GM12864 (cell line): ENCODE results near the gene SMYD3.
A peak's percentile ranks its signal among the peaks of the same experiment; 100 is the strongest.

Source experiments
- DNase-seq: peaks from one replicate; pipeline ENCODE4 v3.0.0-alpha.2; 2011; ENCODE audit warnings: low read depth
- H3K4me3 ChIP-seq: 2 replicates; pipeline ENCODE4 v1.5.1; 2011; ENCODE audit warnings: mild to moderate bottlenecking, low read depth, low read length, control low read depth
- TF ChIP-seq, protein P1 (sequence below): IDR thresholded peaks from 2 replicates; pipeline ENCODE4 v1.5.1; 2011; ENCODE audit warnings: low read depth, mild to moderate bottlenecking, moderate library complexity, low read length, control low read depth, inconsistent platforms; ENCODE audit errors: missing control alignments

The SMYD3 gene

DNA sequence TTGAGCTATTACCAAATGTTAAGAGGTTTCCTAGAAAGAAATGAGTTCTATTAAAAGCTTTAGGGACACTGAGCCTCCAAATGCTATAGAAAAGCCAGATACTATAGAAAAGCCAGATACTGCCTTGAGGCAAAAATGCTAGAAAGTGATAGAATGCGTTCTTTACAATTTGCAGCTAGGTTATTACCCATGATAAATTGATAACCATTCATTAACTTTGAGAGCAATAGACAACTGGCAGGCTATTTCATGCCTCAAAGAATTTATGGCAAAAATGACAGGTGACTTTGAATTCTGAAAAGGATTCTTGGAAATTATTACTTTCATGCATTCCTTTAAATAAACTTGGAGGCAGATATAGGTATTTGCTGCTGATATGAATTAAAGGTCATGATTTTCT, 51.6 kb downstream of the SMYD3 start:
- no peak for DNase-seq
- no peak overlapping the region for H3K4me3 ChIP-seq
- TF ChIP-seq, protein P1, sequence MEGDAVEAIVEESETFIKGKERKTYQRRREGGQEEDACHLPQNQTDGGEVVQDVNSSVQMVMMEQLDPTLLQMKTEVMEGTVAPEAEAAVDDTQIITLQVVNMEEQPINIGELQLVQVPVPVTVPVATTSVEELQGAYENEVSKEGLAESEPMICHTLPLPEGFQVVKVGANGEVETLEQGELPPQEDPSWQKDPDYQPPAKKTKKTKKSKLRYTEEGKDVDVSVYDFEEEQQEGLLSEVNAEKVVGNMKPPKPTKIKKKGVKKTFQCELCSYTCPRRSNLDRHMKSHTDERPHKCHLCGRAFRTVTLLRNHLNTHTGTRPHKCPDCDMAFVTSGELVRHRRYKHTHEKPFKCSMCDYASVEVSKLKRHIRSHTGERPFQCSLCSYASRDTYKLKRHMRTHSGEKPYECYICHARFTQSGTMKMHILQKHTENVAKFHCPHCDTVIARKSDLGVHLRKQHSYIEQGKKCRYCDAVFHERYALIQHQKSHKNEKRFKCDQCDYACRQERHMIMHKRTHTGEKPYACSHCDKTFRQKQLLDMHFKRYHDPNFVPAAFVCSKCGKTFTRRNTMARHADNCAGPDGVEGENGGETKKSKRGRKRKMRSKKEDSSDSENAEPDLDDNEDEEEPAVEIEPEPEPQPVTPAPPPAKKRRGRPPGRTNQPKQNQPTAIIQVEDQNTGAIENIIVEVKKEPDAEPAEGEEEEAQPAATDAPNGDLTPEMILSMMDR: no peak

DNA sequence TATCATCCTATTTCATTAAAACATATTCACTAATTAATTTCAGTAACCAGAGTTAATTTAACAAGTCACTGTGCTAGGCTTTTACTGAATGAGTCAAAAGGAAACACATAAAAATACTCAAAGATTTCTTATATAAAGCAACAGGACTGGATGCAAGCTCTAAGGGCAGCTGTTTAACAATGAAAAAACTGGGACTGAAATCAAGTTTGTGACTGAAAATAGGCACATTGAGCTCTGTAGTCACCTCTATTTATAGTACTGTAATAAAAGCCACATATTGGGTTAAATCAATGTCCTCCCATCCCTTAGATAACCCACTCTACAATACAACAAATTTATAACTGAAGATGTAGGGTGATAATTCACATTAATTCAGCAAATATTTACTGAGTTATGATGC, 52.4 kb downstream of the SMYD3 start:
- TF ChIP-seq, protein P1: no peak
- no peak overlapping the region for H3K4me3 ChIP-seq
- DNase-seq: no peak

DNA sequence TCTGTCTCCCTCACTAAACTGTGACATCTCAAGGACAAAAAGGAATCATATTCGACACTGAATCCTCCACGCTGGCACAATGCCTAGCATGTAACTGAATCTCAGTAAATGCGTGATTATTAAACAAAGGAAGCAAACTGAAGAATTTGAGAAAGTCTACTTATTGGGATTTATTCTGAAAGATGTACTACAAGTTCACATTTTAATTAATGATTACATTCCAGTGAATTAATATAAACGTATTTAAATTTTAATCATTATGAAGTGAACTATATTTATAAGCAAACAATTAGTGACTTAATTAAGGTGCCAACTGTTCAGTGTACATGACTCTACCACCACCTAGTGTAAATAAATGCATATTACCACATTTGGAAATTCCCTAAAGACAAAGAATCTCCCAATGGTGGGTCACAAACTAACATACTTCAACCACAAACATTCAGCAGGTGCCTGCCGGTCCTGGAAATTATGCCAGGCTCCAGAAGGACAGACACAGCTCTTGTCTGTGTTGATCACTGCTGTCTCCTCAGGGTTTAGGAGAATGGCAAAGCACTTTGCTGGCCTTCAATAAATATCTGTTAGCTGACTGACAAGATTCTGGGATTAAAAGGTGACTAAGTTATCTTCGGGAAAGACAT, 56.3 kb downstream of the SMYD3 start:
- no peak overlapping the region for H3K4me3 ChIP-seq
- TF ChIP-seq, protein P1: peak; percentile 53
- no peak for DNase-seq

DNA sequence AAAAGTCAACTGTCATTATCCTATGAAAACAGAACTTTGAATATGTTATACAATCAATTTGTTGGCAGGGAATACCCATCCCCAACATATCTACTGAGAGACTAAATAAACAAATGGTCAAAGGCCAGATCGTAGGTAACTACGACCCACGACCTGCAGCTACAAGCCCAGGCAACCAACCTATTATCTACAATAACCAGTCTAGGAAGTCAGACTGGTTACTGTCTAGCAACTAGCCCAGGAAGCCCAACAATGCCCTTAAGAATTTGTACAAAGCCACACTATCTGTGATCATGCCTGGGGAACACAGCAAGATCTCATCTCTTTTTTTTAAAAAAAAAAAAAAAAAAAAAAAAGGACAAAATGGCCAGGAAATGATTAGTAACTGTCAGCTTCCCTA, 58.7 kb downstream of the SMYD3 start:
- no peak for DNase-seq
- TF ChIP-seq, protein P1: no peak

DNA sequence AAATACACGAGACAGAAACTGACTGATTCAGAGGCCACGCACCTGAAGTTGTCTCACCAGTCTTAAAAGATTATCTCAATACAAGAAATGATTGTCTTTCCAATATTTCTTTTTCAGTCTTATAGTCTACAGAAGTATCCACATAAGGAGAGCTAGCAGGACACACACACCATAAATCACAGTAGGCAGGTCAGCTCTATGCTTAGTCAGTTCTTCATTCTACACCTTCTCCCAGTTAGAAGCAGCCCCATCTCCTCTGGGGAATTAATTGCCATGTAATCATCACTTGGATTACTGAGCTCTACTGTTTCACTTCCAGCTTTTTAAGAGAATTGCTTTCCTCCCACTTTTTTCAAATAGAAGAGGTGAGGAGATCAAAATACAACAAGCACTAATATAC, 59.6 kb downstream of the SMYD3 start:
- TF ChIP-seq, protein P1: no peak
- no peak overlapping the region for H3K4me3 ChIP-seq
- DNase-seq: no peak

More for the DNA sequence above, 58.7 kb downstream of the SMYD3 start:
- no peak overlapping the region for H3K4me3 ChIP-seq

DNA sequence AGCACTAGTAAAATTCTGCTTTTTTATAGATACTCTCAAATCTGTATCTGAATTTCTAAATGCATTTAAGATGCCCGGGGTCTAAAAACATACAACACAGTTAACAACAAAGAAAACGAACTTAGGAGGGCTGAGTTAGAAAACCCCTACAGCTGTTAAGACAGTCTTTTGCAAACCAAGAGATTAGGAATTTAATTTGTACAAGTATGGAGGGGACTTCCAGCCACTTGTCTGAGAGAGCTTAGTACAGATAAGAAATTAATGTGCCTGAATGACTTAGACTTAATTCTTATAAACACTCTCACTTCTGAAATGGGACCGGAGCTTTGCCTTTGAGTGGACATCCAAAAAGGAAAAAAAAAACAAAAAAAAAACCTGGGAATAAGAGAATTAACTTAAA, 61.6 kb downstream of the SMYD3 start:
- no peak for DNase-seq
- TF ChIP-seq, protein P1: no peak
- no peak overlapping the region for H3K4me3 ChIP-seq

DNA sequence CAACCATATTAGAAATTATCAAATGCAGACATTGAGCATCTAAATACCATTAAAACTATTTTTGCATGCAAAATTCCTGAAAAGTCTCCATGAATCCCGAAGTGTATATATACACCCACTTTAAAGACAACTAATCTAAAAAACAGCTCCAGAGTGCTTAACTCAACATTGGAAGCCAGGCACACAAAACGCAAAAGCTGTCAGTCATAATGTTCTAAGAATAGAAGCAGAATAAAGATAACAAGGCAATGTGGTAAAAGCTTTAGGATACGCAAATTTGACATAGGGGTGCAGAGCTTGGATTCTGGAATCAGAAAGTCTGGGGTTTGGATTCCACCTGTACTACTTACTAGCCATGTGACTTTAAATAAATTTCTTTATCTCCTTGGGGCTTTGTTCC, 62.5 kb downstream of the SMYD3 start:
- no peak overlapping the region for H3K4me3 ChIP-seq
- DNase-seq: no peak
- TF ChIP-seq, protein P1: no peak
